Left forelimb (tissue), 1 donor: ENCODE results near the gene ACTC1.

Source experiments
- DNase-seq: peaks from one replicate; pipeline ENCODE4 v3.0.0-alpha.2; 2018; ENCODE audit warnings: low spot score

The ACTC1 gene

GRCh38 chr15:34799149-34800101 is 4.1 kb upstream of the ACTC1 start:
- no peak for DNase-seq

- no peak for DNase-seq
Measured at GRCh38 chr15:34796847-34797435, 1.6 kb upstream of the ACTC1 start.

GRCh38 chr15:34794590-34795206 is 651 bp downstream of the ACTC1 start:
- DNase-seq: no peak

- DNase-seq: no peak
Measured at GRCh38 chr15:34793901-34794300, 1.4 kb downstream of the ACTC1 start.

- DNase-seq: no peak
Measured at GRCh38 chr15:34793071-34793470, 2.3 kb downstream of the ACTC1 start.

- no peak for DNase-seq
Measured at GRCh38 chr15:34791701-34792100, 3.6 kb downstream of the ACTC1 start.

GRCh38 chr15:34790121-34790520 is 5.2 kb downstream of the ACTC1 start:
- no peak for DNase-seq

GRCh38 chr15:34789326-34789725 is 6.0 kb downstream of the ACTC1 start:
- DNase-seq: no peak

- no peak for DNase-seq
Measured at GRCh38 chr15:34786206-34786605, 9.1 kb downstream of the ACTC1 start.

- DNase-seq: no peak
Measured at GRCh38 chr15:34783991-34784390, 11.4 kb downstream of the ACTC1 start.

- DNase-seq: no peak
Measured at GRCh38 chr15:34783431-34783830, 11.9 kb downstream of the ACTC1 start.

GRCh38 chr15:34782901-34783300 is 12.4 kb downstream of the ACTC1 start:
- DNase-seq: no peak

- DNase-seq: no peak
Measured at GRCh38 chr15:34780725-34781124, 14.6 kb downstream of the ACTC1 start.

- DNase-seq: no peak
Measured at GRCh38 chr15:34776606-34777105, 18.7 kb downstream of the ACTC1 start.

- no peak for DNase-seq
Measured at GRCh38 chr15:34773917-34774316, 21.4 kb downstream of the ACTC1 start.

GRCh38 chr15:34773013-34773412 is 22.3 kb downstream of the ACTC1 start:
- no peak for DNase-seq

GRCh38 chr15:34772312-34772711 is 23.0 kb downstream of the ACTC1 start:
- no peak for DNase-seq

- DNase-seq: no peak
Measured at GRCh38 chr15:34769711-34770110, 25.6 kb downstream of the ACTC1 start.

- no peak for DNase-seq
Measured at GRCh38 chr15:34768530-34768929, 26.8 kb downstream of the ACTC1 start.

- DNase-seq: no peak
Measured at GRCh38 chr15:34765741-34766140, 29.6 kb downstream of the ACTC1 start.

- no peak for DNase-seq
Measured at GRCh38 chr15:34760909-34761308, 34.4 kb downstream of the ACTC1 start.

- DNase-seq: no peak
Measured at GRCh38 chr15:34759992-34760391, 35.4 kb downstream of the ACTC1 start.

- no peak for DNase-seq
Measured at GRCh38 chr15:34759347-34759746, 36.0 kb downstream of the ACTC1 start.
